Endothelial cell (in vitro differentiated cells): ENCODE results near the gene DMD. TPM values are rescaled to one million over a fixed set of nuclear protein-coding genes. Genes with fewer than 3 reads are reported as not detected.

Experiments used
- DNase-seq: peaks from one replicate; pipeline ENCODE4 v3.0.0; 2021; ENCODE audit warnings: low spot score
- H3K27ac Mint-ChIP-seq: one replicate; pipeline ENCODE4 v1.8.0; 2021; ENCODE audit warnings: mixed read lengths, inconsistent platforms; ENCODE audit not compliant: unreplicated experiment
- H3K27me3 Mint-ChIP-seq: one replicate; pipeline ENCODE4 v1.8.0; 2021; ENCODE audit warnings: mild to moderate bottlenecking, moderate library complexity, mixed read lengths, inconsistent platforms; ENCODE audit not compliant: unreplicated experiment
- H3K36me3 Mint-ChIP-seq: one replicate; pipeline ENCODE4 v1.8.0; 2021; ENCODE audit warnings: mild to moderate bottlenecking, low read depth, mixed read lengths, inconsistent platforms; ENCODE audit not compliant: unreplicated experiment
- H3K4me1 Mint-ChIP-seq: one replicate; pipeline ENCODE4 v1.8.0; 2021; ENCODE audit warnings: mild to moderate bottlenecking, mixed read lengths, inconsistent platforms; ENCODE audit not compliant: unreplicated experiment
- H3K4me3 Mint-ChIP-seq: one replicate; pipeline ENCODE4 v1.8.0; 2021; ENCODE audit warnings: mild to moderate bottlenecking, mixed read lengths, inconsistent platforms; ENCODE audit not compliant: unreplicated experiment
- H3K9me3 Mint-ChIP-seq: one replicate; pipeline ENCODE4 v1.8.0; 2021; ENCODE audit warnings: mixed read lengths, inconsistent platforms; ENCODE audit not compliant: unreplicated experiment
- total RNA-seq: library from RNA; stranded (reverse); fragmentation: NEBNext Ultra II Directional; extraction: Animal tissue kit (Norgen Biotek cat#: 25700); gene quantifications from one replicate; pipeline ENCODE4 v1.2.1, GENCODE V29; 2021; ENCODE audit not compliant: unreplicated experiment
- TF ChIP-seq, protein P1 (sequence below): fragments of 200-600 bp; sonication (generic); IDR thresholded peaks from one replicate; pipeline ENCODE4 v1.5.0; 2021; ENCODE audit warnings: antibody characterized with exemption; ENCODE audit not compliant: unreplicated experiment

The DMD gene
- total RNA-seq, 1 donor from 2014 or later: 5.5 TPM

DNA sequence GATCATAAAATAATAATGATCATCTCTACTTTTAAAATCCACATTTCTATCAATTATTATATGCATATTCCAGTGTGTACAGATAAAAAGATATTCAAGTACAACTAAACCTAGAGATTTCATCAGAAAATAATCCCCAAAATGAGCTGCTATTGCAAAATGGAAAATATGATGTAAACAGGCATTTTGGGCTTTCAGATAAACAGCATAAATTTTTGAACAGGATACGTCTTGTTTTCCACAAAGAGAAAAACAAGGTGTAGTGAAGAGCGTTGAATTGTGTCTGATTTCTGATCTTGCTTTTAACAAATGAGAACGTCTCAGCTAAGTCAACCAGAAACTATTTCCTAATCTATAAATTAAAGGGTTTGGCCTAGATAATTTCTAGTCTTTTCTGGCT lies 1789.9 kb downstream of the DMD start:
- no peak overlapping the region for H3K4me3 Mint-ChIP-seq
- no peaks in the 10 kb centered on the region for H3K27me3 Mint-ChIP-seq
- H3K27ac Mint-ChIP-seq: no peak overlapping the region
- TF ChIP-seq, protein P1, sequence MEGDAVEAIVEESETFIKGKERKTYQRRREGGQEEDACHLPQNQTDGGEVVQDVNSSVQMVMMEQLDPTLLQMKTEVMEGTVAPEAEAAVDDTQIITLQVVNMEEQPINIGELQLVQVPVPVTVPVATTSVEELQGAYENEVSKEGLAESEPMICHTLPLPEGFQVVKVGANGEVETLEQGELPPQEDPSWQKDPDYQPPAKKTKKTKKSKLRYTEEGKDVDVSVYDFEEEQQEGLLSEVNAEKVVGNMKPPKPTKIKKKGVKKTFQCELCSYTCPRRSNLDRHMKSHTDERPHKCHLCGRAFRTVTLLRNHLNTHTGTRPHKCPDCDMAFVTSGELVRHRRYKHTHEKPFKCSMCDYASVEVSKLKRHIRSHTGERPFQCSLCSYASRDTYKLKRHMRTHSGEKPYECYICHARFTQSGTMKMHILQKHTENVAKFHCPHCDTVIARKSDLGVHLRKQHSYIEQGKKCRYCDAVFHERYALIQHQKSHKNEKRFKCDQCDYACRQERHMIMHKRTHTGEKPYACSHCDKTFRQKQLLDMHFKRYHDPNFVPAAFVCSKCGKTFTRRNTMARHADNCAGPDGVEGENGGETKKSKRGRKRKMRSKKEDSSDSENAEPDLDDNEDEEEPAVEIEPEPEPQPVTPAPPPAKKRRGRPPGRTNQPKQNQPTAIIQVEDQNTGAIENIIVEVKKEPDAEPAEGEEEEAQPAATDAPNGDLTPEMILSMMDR: no peak
- no peak for DNase-seq
- H3K4me1 Mint-ChIP-seq: no peaks in the 10 kb centered on the region
- no peaks in the 10 kb centered on the region for H3K9me3 Mint-ChIP-seq
- no peaks in the 10 kb centered on the region for H3K36me3 Mint-ChIP-seq

DNA sequence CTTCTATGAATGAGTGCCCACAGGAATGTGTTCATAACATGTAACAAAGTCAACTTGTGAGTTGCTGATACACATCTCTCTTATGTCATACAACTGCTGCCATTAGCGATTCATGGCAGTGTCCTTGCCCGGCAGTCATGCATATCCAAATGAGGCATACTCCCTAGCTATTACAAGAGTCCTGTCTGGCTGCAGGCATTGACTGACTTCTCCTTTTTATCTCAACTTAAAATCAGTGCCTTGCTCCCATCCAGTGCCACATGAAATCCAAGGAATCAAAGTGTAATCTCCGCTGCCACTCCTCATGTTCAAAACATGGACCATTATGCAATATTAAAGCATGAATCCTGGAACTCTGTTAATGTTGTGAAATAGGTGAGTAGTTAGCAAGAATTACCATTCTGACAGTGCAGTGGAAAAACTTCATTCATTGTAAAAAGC lies 1790.6 kb downstream of the DMD start:
- Mint-ChIP-seq H3K4me3 (no peak overlapping the region), H3K27ac (no peak overlapping the region), H3K4me1 (no peaks in the 10 kb centered on the region), H3K9me3 (no peaks in the 10 kb centered on the region), H3K36me3 (no peaks in the 10 kb centered on the region), H3K27me3 (no peaks in the 10 kb centered on the region)
- TF ChIP-seq, protein P1: no peak
- no peak for DNase-seq

DNA sequence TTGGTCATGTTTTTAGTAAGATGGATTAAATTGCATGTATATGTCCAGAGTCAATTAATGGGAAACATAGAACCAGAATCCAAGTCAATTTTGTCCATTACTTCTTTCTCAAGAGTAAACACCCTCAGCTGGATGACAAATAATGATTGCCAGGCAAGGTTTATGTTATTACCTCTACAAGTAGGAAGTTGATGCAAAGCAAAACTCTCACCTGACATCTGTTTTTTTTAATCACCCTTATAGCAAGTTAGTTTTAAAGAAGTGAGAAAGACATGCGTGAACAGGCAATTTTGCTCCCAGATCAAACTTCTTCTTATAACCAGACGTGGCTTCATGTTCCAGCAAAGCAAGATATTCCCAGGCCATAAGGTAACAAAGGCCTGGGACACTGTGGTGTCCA lies 1791.0 kb downstream of the DMD start:
- Mint-ChIP-seq H3K36me3 (no peaks in the 10 kb centered on the region), H3K4me3 (no peak overlapping the region), H3K27me3 (no peaks in the 10 kb centered on the region), H3K4me1 (peaks cover 1% of the 10 kb centered on the region), H3K9me3 (no peaks in the 10 kb centered on the region), H3K27ac (no peak overlapping the region)
- DNase-seq: no peak
- TF ChIP-seq, protein P1: no peak

DNA sequence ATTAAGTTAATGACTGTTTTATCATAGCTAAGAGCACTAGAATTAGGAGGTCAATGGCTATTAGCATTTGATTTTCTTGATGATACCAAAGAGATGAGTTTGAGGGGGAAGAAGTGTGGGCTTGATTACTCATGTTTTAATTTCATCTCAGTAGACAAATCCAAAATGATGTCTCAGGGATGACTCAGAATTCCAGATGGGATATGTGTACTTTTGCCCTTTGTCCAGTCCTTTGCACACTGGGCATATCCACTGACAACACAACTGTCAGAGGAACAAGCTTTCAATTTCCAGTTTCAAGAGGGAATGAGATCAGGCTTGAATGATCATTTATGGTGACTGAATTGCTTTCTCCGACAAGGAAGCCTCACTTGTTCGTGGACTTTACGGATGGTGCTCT lies 1814.2 kb downstream of the DMD start:
- no peaks in the 10 kb centered on the region for H3K9me3 Mint-ChIP-seq
- H3K36me3 Mint-ChIP-seq: no peaks in the 10 kb centered on the region
- DNase-seq: no peak
- H3K27me3 Mint-ChIP-seq: peaks cover 2% of the 10 kb centered on the region
- no peaks in the 10 kb centered on the region for H3K4me1 Mint-ChIP-seq
- TF ChIP-seq, protein P1: no peak
- H3K27ac Mint-ChIP-seq: no peak overlapping the region
- no peak overlapping the region for H3K4me3 Mint-ChIP-seq

DNA sequence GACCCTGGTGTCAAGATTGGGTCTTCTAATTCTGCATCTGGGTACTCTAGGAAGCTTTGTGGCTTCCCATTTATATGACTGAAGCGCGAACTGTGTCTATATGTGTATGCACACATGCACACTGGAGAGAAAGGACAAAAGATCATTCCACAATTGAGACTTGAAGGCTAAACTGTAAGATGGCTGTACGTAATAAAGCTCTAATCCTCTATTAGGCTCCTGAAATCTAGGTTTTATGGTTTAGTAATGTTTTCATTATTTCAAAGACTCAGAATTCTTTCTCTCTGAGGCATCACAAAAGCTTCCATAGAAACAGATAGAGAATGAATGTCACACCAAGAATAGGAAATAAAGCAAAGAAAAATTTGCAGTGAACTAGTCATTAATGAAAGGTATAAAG lies 1818.8 kb downstream of the DMD start:
- Mint-ChIP-seq H3K9me3 (no peaks in the 10 kb centered on the region), H3K27ac (no peak overlapping the region), H3K27me3 (no peaks in the 10 kb centered on the region), H3K36me3 (no peaks in the 10 kb centered on the region), H3K4me1 (no peaks in the 10 kb centered on the region), H3K4me3 (no peak overlapping the region)
- TF ChIP-seq, protein P1: no peak
- DNase-seq: no peak
